ENCODE data around the gene TNIK.
A peak's percentile ranks its signal among the peaks of the same experiment; 100 is the strongest.

TNIK gene

DNA sequence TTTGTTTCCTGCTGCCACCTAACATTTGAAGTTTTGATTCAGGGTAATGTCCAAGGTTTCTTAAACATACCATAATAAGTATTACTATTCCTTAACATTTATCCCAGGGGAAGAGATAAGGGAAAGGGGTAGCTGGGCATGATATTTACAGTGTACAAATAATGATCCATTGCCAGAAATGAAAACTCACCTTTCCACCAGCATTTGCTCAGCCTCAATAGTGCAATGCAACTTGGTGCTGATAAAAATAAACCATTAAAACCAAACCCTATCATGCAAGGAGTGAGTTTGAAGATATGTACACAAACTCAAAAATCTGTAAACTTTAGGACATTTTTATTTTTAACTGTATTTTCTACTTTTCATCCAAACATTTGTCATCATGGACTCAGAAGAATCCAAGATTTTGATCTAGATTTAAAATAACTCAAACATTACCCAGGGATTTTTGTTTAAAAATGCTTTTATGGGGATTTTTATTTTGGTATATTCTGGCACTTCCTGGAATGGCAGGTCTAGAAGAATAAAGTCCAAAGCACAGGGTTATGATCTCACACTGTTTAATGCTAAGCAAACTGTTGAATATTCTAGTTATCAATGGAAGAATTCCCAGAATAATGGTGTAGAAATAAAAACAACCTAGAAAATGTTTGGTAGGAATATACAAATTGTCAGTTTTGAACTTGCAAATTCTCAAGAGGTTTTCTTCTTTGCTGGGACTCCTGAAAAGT, 401.2 kb downstream of the TNIK start:
- FAIRE-seq, result no peak
- DNase-seq (ENCODE audit: low spot score), result no peak

DNA sequence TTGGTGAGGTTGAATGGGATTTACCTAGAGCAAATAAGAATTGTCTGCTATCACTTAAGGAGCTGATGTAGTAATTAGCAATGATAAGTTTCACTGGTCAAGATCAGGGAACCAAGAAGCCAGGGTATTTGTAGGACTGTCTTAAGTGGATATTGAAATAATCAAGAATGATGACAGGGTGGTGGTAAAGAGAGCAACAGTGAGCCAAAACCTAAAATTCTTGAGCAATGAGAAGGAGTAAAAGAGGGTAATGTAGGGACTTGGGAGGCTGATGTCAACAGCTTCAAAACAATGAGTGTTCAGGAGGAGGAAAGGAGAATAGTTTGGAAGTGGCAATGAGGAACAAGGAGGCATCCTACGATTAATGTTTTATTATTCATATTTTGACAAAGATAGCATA, 402.1 kb downstream of the TNIK start:
- peak; percentile 67 for FAIRE-seq
- DNase-seq (ENCODE audit: low spot score), result no peak

DNA sequence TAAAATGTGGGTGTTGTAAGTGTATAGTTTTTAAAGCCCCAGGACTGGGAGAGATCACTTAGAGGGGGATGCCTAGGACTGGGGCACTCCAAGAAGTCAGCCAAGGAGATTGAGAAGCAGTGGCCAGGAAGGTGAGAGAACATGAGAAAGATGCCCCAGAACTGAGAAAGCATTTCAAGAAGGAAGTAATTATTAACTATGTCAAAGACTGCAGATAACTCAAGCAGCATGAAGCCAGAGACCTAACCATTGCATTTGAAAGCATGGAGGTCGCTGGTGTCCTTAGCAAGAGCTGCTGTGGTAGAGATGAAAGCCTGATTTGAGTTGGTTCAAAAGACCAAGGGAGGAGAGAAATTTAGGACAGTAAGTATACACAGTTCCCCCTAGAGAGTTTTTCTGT, 403.1 kb downstream of the TNIK start:
- FAIRE-seq, result peak; percentile 79
- DNase-seq (ENCODE audit: low spot score), result peak; percentile 47

DNA sequence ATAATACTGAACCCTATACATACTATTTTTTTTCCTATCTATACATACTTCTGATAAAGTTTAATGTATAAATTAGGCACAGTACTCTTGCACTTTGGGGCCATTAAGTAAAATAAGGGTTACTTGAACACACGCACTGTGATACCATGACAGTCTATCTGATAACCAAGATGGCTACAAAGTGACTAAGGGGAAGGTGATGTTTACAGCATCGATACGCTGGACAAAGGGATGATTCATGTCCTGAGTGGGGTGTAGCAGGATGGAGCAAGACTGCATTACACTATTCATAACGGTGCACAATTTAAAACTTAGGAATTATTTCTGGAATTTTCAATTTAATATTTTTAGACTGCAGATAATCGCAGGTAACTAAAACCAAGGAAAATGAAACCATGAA, 403.7 kb downstream of the TNIK start:
- DNase-seq (ENCODE audit: low spot score), result peak; percentile 68
- no peak for FAIRE-seq

DNA sequence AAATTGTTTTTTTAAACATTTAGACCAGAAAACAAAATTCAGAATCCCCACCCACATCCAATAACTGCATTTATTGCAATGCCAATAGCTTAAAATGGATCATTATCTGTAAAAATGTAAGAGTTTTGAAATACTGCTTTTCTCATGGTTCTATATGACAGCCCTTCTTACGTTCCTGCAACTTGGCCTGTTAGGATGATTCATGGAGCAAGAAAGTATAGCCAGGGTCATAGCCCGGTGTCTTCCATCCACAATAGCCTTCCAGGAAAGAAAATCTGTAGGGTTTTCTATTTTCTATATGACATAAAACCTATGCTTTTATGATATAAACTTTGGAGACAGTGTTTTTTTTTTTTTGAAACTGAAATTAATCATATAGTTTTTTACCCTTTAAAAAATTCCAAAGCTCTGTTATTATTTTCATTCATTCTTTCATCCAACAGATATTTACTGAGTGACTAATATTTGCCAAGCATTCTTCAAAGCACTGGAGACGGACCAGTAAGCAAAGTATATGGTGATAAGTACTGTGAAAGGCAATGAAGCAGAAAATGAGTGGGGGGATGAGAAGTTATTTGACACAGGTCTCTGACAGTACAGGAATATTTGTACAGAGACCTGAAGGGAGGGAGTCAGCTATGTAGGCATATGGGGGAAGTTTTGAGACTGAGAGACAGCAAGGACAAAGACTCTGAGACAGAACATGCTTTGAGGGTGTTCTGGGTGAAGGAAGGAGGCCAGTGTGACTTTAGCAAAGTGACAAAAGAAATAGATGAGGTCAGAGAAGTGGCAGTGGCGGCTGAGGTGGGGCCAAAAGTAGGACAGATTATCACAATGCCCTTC, 404.6 kb downstream of the TNIK start:
- FAIRE-seq, result peak; percentile 99
- peak; percentile 97 for DNase-seq (ENCODE audit: low spot score)

DNA sequence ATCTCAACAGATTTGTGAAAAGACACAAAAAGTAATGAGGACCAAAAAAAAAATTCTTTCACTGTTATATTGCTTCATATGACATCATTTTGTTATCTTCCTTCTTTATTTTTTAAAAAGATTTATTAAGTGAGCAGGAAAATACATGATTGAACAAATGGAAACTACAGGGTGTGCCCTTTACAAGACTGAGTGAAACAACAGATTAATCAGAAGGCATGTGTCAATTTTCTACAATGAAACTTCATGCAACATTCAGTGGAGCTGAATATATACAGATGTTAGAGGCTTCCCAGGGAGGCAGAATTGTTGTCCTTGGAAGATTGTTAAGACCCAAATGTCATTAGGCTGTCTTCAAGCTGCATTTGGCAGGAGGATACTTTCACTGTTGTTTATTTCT, 405.3 kb downstream of the TNIK start:
- DNase-seq (ENCODE audit: low spot score) (no peak), FAIRE-seq (no peak)

DNA sequence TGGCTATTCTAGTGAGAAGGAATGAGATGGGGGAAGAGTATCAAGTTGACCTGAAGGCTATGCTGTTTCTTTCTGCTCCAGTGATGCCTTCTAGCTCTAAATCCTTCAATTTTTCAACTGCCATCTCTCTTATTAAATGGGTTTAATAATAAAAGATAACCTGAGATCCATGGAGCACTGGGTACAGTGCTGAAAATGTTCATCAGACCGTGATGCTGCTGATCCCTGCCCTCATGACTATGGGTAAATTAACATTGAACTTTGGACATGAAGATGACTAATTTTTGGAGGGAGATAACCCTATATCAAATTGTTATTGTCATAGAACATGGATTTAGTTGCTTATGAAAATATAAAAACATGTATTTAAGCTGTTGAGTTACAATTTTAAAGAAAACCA, 406.0 kb downstream of the TNIK start:
- FAIRE-seq, result no peak
- peak; percentile 68 for DNase-seq (ENCODE audit: low spot score)

DNA sequence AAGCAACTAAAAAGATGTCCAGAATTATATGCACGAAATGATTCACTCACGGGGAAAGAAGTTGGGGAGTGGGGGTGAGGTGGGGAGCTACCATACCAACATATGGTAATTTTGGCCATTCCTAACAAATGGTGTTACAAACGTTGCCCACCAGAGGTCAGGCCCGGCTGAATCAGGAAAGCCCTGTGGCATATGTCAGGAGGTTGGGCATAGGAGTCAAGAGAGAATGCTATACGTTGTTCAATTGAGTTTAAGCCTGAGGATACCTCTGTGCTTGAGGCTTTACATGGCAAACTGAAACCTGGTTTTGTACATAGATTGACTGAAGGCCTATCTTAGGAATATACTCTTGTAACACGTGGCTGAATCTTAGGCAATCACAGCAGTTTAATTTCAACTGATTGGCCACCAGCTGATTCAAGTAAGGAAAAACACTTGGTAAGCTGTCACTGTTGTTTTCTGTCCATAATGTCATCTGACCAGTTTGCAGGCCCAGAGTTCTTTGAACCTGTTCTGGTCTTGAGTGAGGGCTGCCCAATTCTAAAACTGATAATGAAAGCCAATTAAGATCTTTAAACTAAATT, 410.3 kb downstream of the TNIK start:
- DNase-seq (ENCODE audit: low spot score) (peak; percentile 75), FAIRE-seq (peak; percentile 70)

DNA sequence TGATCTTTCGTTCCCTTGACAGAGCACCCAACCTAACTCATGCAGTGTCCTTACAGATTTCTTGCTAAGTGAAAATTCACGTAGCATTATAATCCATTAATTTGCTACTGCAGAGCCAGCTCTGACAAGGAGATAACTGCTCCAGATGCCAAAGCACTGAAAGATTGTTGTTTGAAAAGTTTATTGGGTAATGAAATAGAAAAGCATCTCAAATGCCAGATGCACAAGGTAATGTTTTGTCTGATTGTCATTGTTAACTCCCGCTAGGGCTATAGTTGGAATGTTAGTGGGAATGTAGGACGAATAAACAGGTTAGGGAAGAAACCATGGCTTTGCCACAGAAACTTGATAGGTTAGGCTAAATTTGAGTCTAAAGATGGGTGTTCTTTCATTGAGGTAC, 413.4 kb downstream of the TNIK start:
- no peak for FAIRE-seq
- no peak for DNase-seq (ENCODE audit: low spot score)

DNA sequence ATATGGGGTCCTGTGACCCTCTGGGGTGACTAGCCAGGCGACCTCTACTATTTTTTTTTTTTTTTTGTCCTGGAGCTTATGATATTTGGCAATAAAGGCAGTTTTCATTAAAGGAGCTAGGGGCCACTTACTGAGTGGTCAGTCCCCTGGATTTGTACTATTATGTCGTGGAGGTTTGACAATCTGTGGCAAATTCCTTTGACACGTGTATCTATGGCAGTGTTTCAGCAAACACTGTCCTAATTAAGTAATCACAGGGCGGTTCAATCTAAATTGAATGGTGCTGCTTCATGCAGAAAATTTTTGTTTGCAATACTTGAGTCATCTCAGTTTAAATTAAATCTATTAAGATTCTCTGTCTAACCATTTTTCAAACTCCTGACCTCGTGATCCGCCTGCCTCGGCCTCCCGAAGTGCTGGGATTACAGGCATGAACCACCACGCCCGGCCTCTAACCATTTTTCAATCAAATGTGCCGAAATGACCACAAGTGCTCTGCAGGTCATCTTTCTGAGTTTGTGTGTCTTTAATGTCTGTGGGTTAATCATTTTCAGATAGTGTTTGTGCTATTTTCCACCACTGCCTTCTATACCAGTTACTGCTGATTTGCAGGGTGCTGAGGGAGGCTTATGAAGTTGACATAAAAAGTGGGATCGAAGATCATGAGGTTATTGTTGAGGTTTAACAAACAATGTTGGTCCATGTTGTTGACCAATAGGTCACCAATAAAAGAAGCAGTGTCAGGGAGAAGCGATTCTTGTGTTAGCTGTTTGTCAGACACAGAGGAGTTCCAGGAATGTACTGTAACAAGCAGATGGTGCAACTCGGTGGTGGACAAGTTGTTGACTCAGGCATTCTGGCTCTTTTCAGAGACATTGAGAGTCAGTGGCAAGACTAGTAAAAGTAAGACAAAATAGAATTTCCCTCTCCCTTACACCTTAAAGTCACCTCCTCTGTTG, 415.1 kb downstream of the TNIK start:
- DNase-seq (ENCODE audit: low spot score), result peak; percentile 84
- peak; percentile 98 for FAIRE-seq

DNA sequence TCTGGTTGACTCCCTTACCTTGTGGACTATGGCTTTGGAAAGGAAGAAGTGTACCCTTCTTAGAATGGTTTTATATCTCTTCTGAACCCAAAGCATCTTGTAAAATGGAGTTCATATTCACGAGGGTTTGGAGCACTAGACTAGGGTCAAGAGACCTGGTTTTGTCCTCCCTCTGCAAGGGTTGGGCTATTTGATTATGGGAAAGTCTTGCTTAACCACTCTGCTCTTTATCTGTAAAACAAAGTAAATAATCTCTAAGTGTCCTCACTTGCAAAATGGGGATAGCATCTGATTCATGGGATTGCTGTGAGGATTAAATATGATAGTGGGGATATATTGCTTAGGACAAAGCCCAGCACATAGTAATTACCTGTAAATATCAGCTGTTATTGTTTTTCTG, 415.8 kb downstream of the TNIK start:
- no peak for FAIRE-seq
- DNase-seq (ENCODE audit: low spot score), result no peak

DNA sequence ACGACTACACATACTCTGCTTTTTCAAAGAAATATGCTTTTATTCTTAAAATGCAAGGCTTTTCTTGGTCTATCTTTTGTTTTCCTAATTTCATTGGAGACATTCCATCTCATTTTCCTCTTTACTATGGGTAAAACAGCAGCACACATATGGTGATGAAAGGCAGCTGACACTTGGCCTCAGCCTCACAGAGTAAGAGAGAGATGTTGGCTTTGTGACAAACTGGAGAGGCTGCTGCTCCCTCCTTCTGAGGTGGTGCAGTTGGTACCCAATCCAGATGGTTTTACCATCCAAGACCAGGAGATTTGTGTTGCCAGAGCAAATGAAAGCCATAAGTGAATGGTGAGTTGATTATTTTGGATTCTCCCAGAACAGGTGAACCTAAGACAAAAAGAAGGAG, 420.5 kb downstream of the TNIK start:
- no peak for DNase-seq (ENCODE audit: low spot score)
- no peak for FAIRE-seq

DNA sequence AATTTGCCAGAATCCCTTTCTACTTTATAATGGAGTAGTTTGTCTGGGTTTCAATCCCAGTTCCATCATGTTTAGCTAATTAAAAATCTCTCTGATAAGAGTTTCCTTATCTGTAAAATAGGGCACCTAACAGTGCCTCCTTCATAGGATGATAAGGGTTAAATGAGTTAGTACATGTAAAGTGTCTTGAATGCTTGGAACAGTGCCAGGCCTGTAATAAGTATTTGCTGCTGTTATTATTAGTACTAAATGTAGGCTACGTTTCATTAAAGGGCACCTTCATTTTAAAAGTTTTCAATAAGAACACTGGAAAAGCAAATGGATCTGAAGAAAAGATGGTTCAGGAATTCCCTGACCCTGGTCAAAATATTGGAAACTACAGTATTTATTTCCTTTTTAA, 421.9 kb downstream of the TNIK start:
- DNase-seq (ENCODE audit: low spot score) (no peak), FAIRE-seq (no peak)

DNA sequence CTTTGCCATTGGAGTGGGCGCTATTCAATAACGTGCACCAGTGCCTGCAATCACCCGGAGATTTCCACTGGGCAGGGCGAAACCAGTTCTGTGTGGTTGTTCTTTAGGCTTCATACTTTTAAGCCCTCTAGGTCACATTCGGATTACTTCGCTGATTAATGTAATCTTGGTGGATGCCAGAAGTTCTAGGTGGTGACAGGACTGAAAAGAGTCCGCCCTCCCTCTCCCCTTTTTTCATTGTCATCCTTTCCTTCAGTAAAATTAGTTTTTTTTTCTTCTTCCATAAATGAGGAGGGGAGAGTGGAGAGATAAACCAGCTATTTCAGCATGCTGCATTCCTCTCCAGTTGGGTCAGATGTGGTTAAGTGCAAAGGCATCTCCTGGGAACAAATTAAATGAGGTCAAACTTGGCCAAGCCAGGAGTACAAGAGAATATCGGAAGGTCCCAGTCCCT, 431.4 kb downstream of the TNIK start:
- peak; percentile 94 for FAIRE-seq
- peak; percentile 90 for DNase-seq (ENCODE audit: low spot score)

DNA sequence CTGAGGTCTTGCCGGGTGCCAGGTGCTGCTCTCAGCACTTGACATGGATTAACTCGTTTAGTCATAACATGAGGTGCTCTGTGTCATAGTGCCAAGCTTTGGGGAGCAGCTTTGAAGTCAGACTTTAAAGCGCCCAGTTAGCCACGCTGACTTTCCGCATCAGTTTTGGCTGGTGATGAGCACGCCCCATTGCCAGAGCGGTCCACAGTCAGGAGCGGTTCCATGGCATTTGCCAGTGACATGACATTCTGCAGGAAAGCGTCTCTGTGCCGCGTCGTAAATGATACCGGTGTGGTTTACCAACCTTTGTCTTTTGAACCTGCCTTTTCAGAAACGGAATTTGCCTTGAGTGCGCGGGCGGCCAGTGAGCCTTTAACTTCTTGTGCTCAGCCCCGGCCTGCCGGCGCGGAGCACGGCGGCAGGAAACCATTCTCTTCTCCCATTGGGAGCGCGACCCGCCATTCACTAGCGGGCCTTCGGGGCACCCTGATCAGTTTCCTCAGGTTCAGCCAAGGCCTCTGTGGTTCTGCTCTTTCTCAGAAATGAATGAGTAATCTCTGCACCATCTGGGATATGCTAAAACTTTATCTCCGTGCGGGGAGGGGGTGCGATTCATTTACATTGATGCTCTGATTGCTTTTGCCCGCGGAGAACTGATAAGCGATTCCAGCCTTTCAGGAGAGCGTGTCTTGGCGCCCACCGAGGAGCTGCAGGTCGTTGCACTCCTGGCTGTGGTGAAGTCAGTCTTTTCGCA, 432.0 kb downstream of the TNIK start:
- DNase-seq (ENCODE audit: low spot score) (peak; percentile 91), FAIRE-seq (no peak)

DNA sequence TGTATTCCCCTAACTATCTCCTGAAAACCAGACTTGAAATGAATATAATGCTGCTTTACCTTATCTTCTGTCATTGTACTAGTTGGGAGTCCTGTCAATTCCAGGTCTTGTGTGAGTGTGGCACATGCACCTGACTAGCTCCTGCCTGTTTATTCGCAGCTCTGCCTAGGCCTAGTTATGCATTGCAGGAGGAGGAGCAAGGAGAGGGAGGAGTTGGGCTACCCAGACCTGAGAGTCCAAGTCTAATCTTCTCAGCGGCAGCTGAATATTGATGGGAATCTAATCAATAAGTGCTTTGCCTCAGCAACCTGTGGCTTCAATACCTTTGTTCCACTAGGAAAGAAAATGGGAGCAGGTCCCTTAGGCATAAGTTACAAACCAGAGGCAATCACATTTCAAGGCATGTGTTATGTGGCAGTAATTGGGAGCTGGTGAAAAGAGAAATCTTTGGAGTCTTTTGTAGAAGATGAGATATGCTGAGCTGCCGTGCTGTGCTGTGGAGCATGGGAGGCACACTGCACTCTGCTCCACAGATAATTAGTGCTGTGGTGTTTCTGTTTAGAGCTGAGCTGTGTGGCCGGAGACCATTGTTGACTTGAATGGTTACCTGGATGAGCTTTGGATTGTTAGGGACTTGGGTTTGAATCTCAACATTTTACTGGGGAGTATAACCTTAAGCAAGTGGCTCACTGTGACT, 433.5 kb downstream of the TNIK start, which contains the start of gene SLC2A2:
SLC2A2 (minus strand) TSS at position 124 of the 697 bp plus-strand sequence; CDS start at position 74, 50 bp downstream.
- FAIRE-seq, result no peak
- no peak for DNase-seq (ENCODE audit: low spot score)

DNA sequence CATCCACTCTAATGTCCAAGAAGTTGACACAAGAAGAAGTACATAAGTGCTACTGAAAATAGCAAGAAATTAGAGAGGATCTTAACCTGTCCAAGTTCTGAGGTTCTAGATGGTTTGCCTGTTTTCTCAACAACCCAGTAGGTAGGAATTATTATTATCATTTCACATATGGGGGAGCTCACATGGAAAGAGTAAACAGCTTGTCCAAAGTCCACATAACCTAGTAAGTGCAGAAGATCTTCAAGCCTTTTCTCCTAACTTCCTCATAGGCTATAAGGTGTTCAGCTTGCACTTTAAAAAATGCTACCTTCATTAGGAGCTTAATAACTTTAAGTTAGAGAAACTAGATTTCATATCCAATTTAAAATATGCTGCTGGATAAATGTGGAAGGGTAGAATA, 436.6 kb downstream of the TNIK start:
- no peak for DNase-seq (ENCODE audit: low spot score)
- no peak for FAIRE-seq

DNA sequence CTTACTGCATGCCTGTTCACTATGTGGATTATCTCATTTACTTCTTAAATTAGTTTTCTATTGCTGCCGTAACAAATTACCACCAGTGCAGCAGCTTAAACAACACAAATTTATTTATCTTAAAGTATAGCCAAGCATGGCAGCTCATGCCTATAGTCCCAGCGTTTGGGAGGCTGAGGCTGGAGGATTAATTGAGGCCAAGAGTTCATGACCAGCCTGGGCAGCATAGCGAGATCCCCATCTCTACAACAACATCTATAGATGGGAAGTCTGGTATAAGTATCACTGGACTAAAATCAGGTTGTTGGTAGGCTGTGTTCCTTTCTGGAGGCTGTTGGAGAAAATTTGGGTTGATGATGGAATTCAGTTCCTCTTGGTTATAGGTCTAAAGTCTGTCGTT, 438.8 kb downstream of the TNIK start:
- no peak for DNase-seq (ENCODE audit: low spot score)
- no peak for FAIRE-seq

DNA sequence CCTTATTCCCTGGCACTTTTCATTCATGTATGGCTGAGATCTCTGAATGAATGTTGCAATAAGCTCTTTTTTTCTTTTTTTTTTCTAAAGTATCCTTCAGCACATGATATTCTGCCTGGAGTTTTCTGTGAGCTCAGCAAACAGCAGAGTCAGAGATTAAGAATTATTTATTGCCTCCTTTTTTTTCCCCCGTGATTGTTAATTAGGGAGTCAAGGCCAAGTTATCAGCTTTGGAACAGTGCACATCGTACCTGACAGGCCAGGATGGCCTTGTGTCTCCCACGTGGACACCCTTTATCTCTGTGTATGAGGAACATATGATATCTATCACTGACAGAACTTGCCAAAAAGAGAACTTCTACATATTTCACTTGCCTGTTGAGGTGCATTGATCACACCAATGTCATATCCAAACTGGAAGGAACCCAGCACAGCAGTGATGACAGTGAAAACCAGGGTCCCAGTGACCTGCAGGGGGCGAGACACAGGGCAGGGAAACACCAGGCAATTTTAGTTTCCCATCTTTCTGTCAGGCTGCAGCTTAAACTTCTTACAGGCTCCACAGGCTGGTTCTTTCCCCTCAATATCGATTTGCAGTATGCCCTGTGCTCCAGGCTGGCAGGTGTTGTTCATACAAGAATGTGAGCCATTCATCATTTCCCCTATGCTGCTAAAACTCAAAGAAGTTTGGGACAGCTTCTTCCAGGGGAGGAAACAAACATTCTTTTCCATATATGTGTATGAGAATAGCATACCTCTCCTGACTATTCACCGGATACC, 441.9 kb downstream of the TNIK start:
- DNase-seq (ENCODE audit: low spot score), result no peak
- no peak for FAIRE-seq

Measured in RCC 7860 (cell line).